H1 (cell line): ENCODE data around the gene KCNJ12. TPM values are rescaled to one million over a fixed set of nuclear protein-coding genes. Genes with fewer than 3 reads are reported as not detected.

ENCODE experiments used
- CTCF ChIA-PET: fragments of 300-600 bp; sonication (Branson Sonifier 250); formaldehyde crosslinking; loops from one replicate; lab custom pipeline; 2021; ENCODE audit not compliant: partially characterized antibody; lab: Charles Lee
- POLR2A ChIA-PET: fragments of 300-600 bp; sonication (Branson Sonifier 250); formaldehyde crosslinking; loops from one replicate; lab custom pipeline; 2021; ENCODE audit warnings: inconsistent platforms; ENCODE audit not compliant: partially characterized antibody; lab: Charles Lee
- DNase-seq, 2 experiments: peaks; one replicate each; pipeline versions ENCODE4 v3.0.0 to v3.0.0-alpha.2; 2010 to 2022; ENCODE audit warnings: low spot score in 2 of 2, low read depth in 1 of 2, mixed read lengths in 1 of 2
- FAIRE-seq: peaks from 2 replicates; lab custom pipeline; 2011; peaks lifted over from hg19 to GRCh38; lab: Jason Lieb, UNC
- H2AFZ ChIP-seq: 2 replicates; pipeline ENCODE4 v1.8.1; 2012; ENCODE audit warnings: low read length, inconsistent platforms
- H2AK5ac ChIP-seq: 2 replicates; pipeline ENCODE4 v1.6.1; 2013; ENCODE audit warnings: low read depth, low read length
- H2BK120ac ChIP-seq: replicated peaks from 2 replicates; pipeline ENCODE3; 2013; ENCODE audit warnings: low read depth, low read length, inconsistent platforms
- H2BK12ac ChIP-seq: 2 replicates; pipeline ENCODE4 v1.6.1; 2013; ENCODE audit warnings: low read depth, low read length
- H2BK15ac ChIP-seq: 2 replicates; pipeline ENCODE4 v1.6.1; 2013; ENCODE audit warnings: low read length
- H2BK20ac ChIP-seq: 2 replicates; pipeline ENCODE4 v1.6.1; 2013; ENCODE audit warnings: low read length
- H2BK5ac ChIP-seq: 2 replicates; pipeline ENCODE4 v1.6.1; 2013; ENCODE audit warnings: low read depth, low read length
- H3K14ac ChIP-seq: 2 replicates; pipeline ENCODE4 v1.6.1; 2013; ENCODE audit warnings: inconsistent platforms; ENCODE audit not compliant: insufficient read length
- H3K18ac ChIP-seq: 2 replicates; pipeline ENCODE4 v1.6.1; 2013; ENCODE audit warnings: low read length; ENCODE audit errors: extremely low read depth
- H3K23ac ChIP-seq: 2 replicates; pipeline ENCODE4 v1.6.1; 2013; ENCODE audit warnings: inconsistent platforms; ENCODE audit not compliant: insufficient read length
- H3K23me2 ChIP-seq: 2 replicates; pipeline ENCODE4 v1.6.1; 2013; ENCODE audit warnings: low read depth, low read length
- H3K27ac ChIP-seq: 2 replicates; pipeline ENCODE4 v1.6.1; 2011; ENCODE audit warnings: low read depth, low read length, inconsistent platforms
- H3K27me3 ChIP-seq, 4 experiments: replicated peaks in 1 of 4; 1 replicate in 1 of 4; 2 replicates in 3 of 4; pipeline versions ENCODE4 v1.6.1 to v1.8.1; 2011 to 2013; ENCODE audit warnings: low read length in 3 of 4, mild to moderate bottlenecking in 3 of 4, inconsistent platforms in 2 of 4, mixed read lengths in 2 of 4, moderate library complexity in 1 of 4; ENCODE audit not compliant: control insufficient read depth in 3 of 4, insufficient read depth in 3 of 4; ENCODE audit errors: extremely low read depth in 1 of 4
- H3K36me3 ChIP-seq, 4 experiments: 2 replicates each; pipeline versions ENCODE4 v1.6.1 to v1.8.1; 2011 to 2013; ENCODE audit warnings: mild to moderate bottlenecking in 4 of 4, low read length in 3 of 4, moderate library complexity in 2 of 4, control low read depth in 1 of 4, inconsistent platforms in 1 of 4; ENCODE audit not compliant: insufficient read depth in 4 of 4, control insufficient read depth in 2 of 4
- H3K4ac ChIP-seq: replicated peaks from 2 replicates; pipeline ENCODE3; 2013; ENCODE audit warnings: low read length, low read depth, mixed read lengths, inconsistent platforms; ENCODE audit not compliant: insufficient read length
- H3K4me1 ChIP-seq, 4 experiments: replicated peaks in 1 of 4; 1 replicate in 1 of 4; 2 replicates in 3 of 4; pipeline versions ENCODE4 v1.6.1 to v1.8.1; 2011 to 2013; ENCODE audit warnings: low read length in 3 of 4, inconsistent platforms in 2 of 4, mixed read lengths in 1 of 4; ENCODE audit not compliant: insufficient read depth in 4 of 4, control insufficient read depth in 3 of 4
- H3K4me2 ChIP-seq, 2 experiments: 2 replicates each; pipeline versions ENCODE4 v1.6.1 to v1.8.1; 2011 to 2013; ENCODE audit warnings: low read depth in 2 of 2, low read length in 2 of 2, control low read depth in 1 of 2, inconsistent platforms in 1 of 2, mild to moderate bottlenecking in 1 of 2; ENCODE audit not compliant: insufficient read depth in 1 of 2
- H3K4me3 ChIP-seq, 4 experiments: fragments of 200-600, 300-600 bp in 1 of 4; sonication (generic), shearing (Covaris generic), sonication (Bioruptor Twin) in 1 of 4; 2 replicates each; pipeline versions ENCODE4 v1.5.1 to v1.8.1; 2011 to 2016; ENCODE audit warnings: low read length in 4 of 4, low read depth in 3 of 4, control low read depth in 2 of 4, inconsistent platforms in 2 of 4, mild to moderate bottlenecking in 2 of 4, mixed read lengths in 1 of 4, moderate library complexity in 1 of 4; ENCODE audit not compliant: insufficient read depth in 2 of 4; ENCODE audit errors: extremely low read depth in 1 of 4
- H3K56ac ChIP-seq: replicated peaks from 2 replicates; pipeline ENCODE3; 2013; ENCODE audit warnings: low read depth, mild to moderate bottlenecking, mixed read lengths, low read length, inconsistent platforms; ENCODE audit not compliant: insufficient read length
- H3K79me1 ChIP-seq: 2 replicates; pipeline ENCODE4 v1.6.1; 2013; ENCODE audit warnings: low read depth, low read length, control low read depth
- H3K79me2 ChIP-seq, 2 experiments: 2 replicates each; pipeline versions ENCODE4 v1.6.1 to v1.8.1; 2012 to 2013; ENCODE audit warnings: low read length in 2 of 2, mild to moderate bottlenecking in 2 of 2, inconsistent platforms in 1 of 2; ENCODE audit not compliant: insufficient read depth in 2 of 2, control insufficient read depth in 1 of 2
- H3K9ac ChIP-seq, 4 experiments: replicated peaks in 1 of 4; 1 replicate in 1 of 4; 2 replicates in 3 of 4; pipeline versions ENCODE4 v1.6.1 to v1.8.1; 2011 to 2013; ENCODE audit warnings: low read depth in 3 of 4, low read length in 3 of 4, control low read depth in 2 of 4, mild to moderate bottlenecking in 2 of 4, moderate library complexity in 2 of 4, inconsistent platforms in 1 of 4; ENCODE audit errors: extremely low read depth in 1 of 4
- H3K9me3 ChIP-seq, 2 experiments: 2 replicates each; pipeline versions ENCODE4 v1.6.1 to v1.8.1; 2012 to 2013; ENCODE audit warnings: mild to moderate bottlenecking in 2 of 2, moderate library complexity in 2 of 2, control low read depth in 1 of 2, inconsistent platforms in 1 of 2, low read depth in 1 of 2, low read length in 1 of 2, mixed read lengths in 1 of 2; ENCODE audit not compliant: insufficient read depth in 2 of 2
- H4K20me1 ChIP-seq, 2 experiments: replicated peaks in 1 of 2; 2 replicates each; pipeline versions ENCODE3 to v1.8.1; 2011 to 2013; ENCODE audit warnings: inconsistent platforms in 2 of 2, low read length in 2 of 2, mild to moderate bottlenecking in 1 of 2; ENCODE audit not compliant: insufficient read depth in 2 of 2, control insufficient read depth in 1 of 2
- H4K5ac ChIP-seq: 2 replicates; pipeline ENCODE4 v1.6.1; 2013; ENCODE audit warnings: low read length, low read depth, mixed read lengths, inconsistent platforms; ENCODE audit not compliant: insufficient read length
- H4K8ac ChIP-seq: 2 replicates; pipeline ENCODE4 v1.8.0; 2013; ENCODE audit warnings: mild to moderate bottlenecking, moderate library complexity, low read length, inconsistent platforms; ENCODE audit not compliant: insufficient read depth; ENCODE audit errors: extremely low read depth
- H4K91ac ChIP-seq: replicated peaks from 2 replicates; pipeline ENCODE3; 2013; ENCODE audit warnings: low read length, mixed read lengths, inconsistent platforms; ENCODE audit not compliant: insufficient read length
- SIRT6 ChIP-seq: IDR thresholded peaks from one replicate; pipeline ENCODE4 v1.7.1; 2012; ENCODE audit warnings: low read length, inconsistent platforms
- SP1 ChIP-seq: IDR thresholded peaks from 2 replicates; pipeline ENCODE4 v1.6.1; 2011; ENCODE audit warnings: low read depth, low read length
- WGBS, 2 experiments: shearing (Covaris generic) in 1 of 2; methylation state at CpG; one replicate each; pipeline versions ENCODE4 v1.1.6 to v1.1.7; 2013 to 2015; ENCODE audit warnings: low lambda C conversion rate in 2 of 2, mixed read lengths in 2 of 2, inconsistent platforms in 1 of 2, low coverage in 1 of 2, missing lambda C conversion rate in 1 of 2; ENCODE audit not compliant: insufficient replicate concordance in 2 of 2, insufficient coverage in 1 of 2, insufficient read length in 1 of 2; ENCODE audit errors: extremely low coverage in 1 of 2, missing lambda C conversion rate in 1 of 2; 5-methylcytosine and 5-hydroxymethylcytosine counted together
- polyA plus RNA-seq, 7 experiments: library from polyadenylated mRNA; depleted of rRNA in 3 of 7; stranded (reverse) in 5 of 7; unstranded in 2 of 7; fragments of >200 nt in 5 of 7; fragments of 200-250 nt in 2 of 7; gene quantifications; 1 replicate in 5 of 7; 2 replicates in 1 of 7; 4 replicates in 1 of 7; pipeline versions ENCODE4 v1.2.1 to v1.2.3, GENCODE V29; 2011 to 2013; ENCODE audit warnings: missing spikeins in 2 of 7, mixed read lengths in 2 of 7
- total RNA-seq: library from RNA; stranded (reverse); fragmentation: NEBNext Ultra II Directional; extraction: Animal tissue kit (Norgen Biotek cat#: 25700); gene quantifications from 2 replicates; pipeline ENCODE4 v1.2.1, GENCODE V29; 2021

KCNJ12 gene
- total and polyA plus RNA-seq, 2 of the 8 experiments (the other 6 are each of a cell fraction or from before 2014, with no cell fraction given), result 1.2 to 1.5 TPM

DNA sequence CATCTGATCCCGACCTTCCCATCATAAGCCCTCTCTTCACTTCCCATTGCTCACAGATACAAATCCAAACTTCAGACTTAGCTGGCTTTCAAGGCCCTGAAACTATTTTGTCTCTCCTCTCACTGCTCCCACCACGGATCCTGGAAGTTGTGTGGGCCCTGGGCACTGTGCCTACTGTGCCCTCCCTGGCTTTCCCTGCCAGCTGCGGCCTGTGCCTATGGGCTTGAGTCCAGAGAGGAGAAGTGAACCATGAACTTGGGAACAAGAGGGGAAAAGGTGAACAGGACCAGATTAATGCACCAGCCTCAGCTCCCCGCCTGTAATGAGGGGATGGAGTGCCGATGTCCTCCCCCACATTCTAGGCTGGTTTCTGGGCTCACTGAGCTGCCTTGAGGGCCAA lies 18.9 kb upstream of the KCNJ12 start:
- Histone ChIP-seq H3K27ac (no peak overlapping the region), H3K27me3 (no peaks in the 10 kb centered on the region; a peak in 3 of 7 replicates)
- POLR2A ChIA-PET, result interaction anchor here (1.2 kb wide), 1 partner anchor 16 kb away, joined by 4 read pairs; no protein-coding TSS in a partner anchor
- no peak for TF ChIP-seq SP1
- no peak for TF ChIP-seq SIRT6

More for the DNA sequence above, 18.9 kb upstream of the KCNJ12 start:
- H3K23me2 ChIP-seq, result peaks cover 12% of the 10 kb centered on the region; the same call in 1 of the 2 replicates
- no peak overlapping the region for H3K56ac ChIP-seq
- CTCF ChIA-PET, result interaction anchor here (1.6 kb wide), 1 partner anchor 19 kb away, joined by 6 read pairs; the partner anchor contains the start of gene KCNJ12
- no peak overlapping the region for H4K5ac ChIP-seq
- no peak overlapping the region for H2BK20ac ChIP-seq
- no peaks in the 10 kb centered on the region for H3K79me2 ChIP-seq
- no peak for FAIRE-seq
- H3K4ac ChIP-seq, result no peak overlapping the region
- H2AK5ac ChIP-seq, result no peak overlapping the region
- no peak overlapping the region for H3K23ac ChIP-seq
- no peak overlapping the region for H2BK12ac ChIP-seq
- H3K4me3 ChIP-seq, result no peak overlapping the region
- no peak overlapping the region for H2AFZ ChIP-seq
- H2BK5ac ChIP-seq, result no peak overlapping the region
- no peak overlapping the region for H2BK15ac ChIP-seq
- H3K4me2 ChIP-seq, result no peak overlapping the region
- no peak for DNase-seq
- H3K79me1 ChIP-seq, result no peaks in the 10 kb centered on the region; the same call in 1 of the 2 replicates
- H3K14ac ChIP-seq, result no peak overlapping the region
- H3K9me3 ChIP-seq, result no peaks in the 10 kb centered on the region
- H4K91ac ChIP-seq, result no peak overlapping the region
- no peak overlapping the region; the same call in 1 of the 2 replicates for H4K8ac ChIP-seq
- H4K20me1 ChIP-seq, result no peaks in the 10 kb centered on the region
- H3K4me1 ChIP-seq, result peaks cover 0 to 19% (median 6%) of the 10 kb centered on the region in 4 experiments; a peak in 6 of 7 replicates
- no peak overlapping the region for H3K9ac ChIP-seq
- no peak overlapping the region for H3K18ac ChIP-seq
- no peak overlapping the region for H2BK120ac ChIP-seq
- H3K36me3 ChIP-seq, result no peaks in the 10 kb centered on the region
- WGBS, 2 experiments, result 94% methylated on average over 5 of the region's 5 CpGs; no CpG with 5 or more reads in 1 of the 2 experiments
